Left ventricle myocardium superior (tissue), 1 donor: ENCODE results near the gene OR12D3. TPM values are rescaled to one million over a fixed set of nuclear protein-coding genes. Genes with fewer than 3 reads are reported as not detected.
"Not testable (repeated sequence)": the region's sequence is repeated elsewhere in the genome, so short reads cannot be mapped to it uniquely, and the experiment has no call there.

Experiments
- ATAC-seq: fragments of 200-7000 bp; cut with Tn5 transposase; one replicate; pipeline ENCODE4 v1.9.1; 2020; ENCODE audit warnings: mild to moderate bottlenecking, moderate library complexity
- DNase-seq: peaks from one replicate; pipeline ENCODE4 v3.0.0-alpha.2; 2020
- intact Hi-C: fragments of 100-400 bp; cut with micrococcal nuclease; formaldehyde crosslinking; loops from one replicate; pipeline ENCODE4 v1.11.0; 2022
- long read RNA-seq: library from polyadenylated mRNA; unstranded; transcript quantifications from one replicate; pipeline ENCODE4 v2.0.0, GENCODE V29; 2021
- total RNA-seq: library from RNA; stranded (reverse); fragmentation: NEBNext Ultra II Directional; extraction: Animal tissue kit (Norgen Biotek cat#: 25700); gene quantifications from one replicate; pipeline ENCODE4 v1.2.1, GENCODE V29; 2021
- donor health status: DM: no; HTN: yes; CAD: no; lungs with severe emphysema.

OR12D3 gene
- total RNA-seq = not detected
- long read RNA-seq = 0 reads

- ATAC-seq (no peak), DNase-seq (no peak)
- intact Hi-C loops = no loop called here
Observed at GRCh38 chr6:29375191-29375590, at the start of gene OR12D3. Gene OR12D3, minus strand, starts transcription at chr6:29375291. Its CDS starts 4 bp downstream, at chr6:29375287.

- ATAC-seq (no peak), DNase-seq (no peak)
- intact Hi-C loops = no loop called here
Observed at GRCh38 chr6:29424575-29424974, 49.5 kb upstream of the OR12D3 start.

- DNase-seq (no peak), ATAC-seq (no peak)
- intact Hi-C loops = no loop called here
Observed at GRCh38 chr6:29424168-29424567, 49.1 kb upstream of the OR12D3 start.

- DNase-seq (no peak), ATAC-seq (no peak)
- intact Hi-C loops = no loop called here
Observed at GRCh38 chr6:29419516-29419915, 44.4 kb upstream of the OR12D3 start.

GRCh38 chr6:29414588-29414987, 39.5 kb upstream of the OR12D3 start, which contains the start of gene OR12D1:
Gene OR12D1, plus strand, starts transcription at chr6:29414928.
- no peak for DNase-seq
- intact Hi-C loops = no loop called here
- ATAC-seq = no peak

- DNase-seq (no peak), ATAC-seq (no peak)
- intact Hi-C loops = no loop called here
Observed at GRCh38 chr6:29403801-29404200, 28.7 kb upstream of the OR12D3 start.

GRCh38 chr6:29399525-29399924, 24.4 kb upstream of the OR12D3 start:
- DNase-seq (no peak), ATAC-seq (no peak)
- intact Hi-C loops = no loop called here

- DNase-seq (no peak), ATAC-seq (no peak)
- intact Hi-C loops = no loop called here
Observed at GRCh38 chr6:29395331-29395730, 20.2 kb upstream of the OR12D3 start, which contains the start of gene OR12D2. Gene OR12D2, plus strand, starts transcription at chr6:29395631. Its CDS starts 1,069 bp downstream, at chr6:29396700.

- ATAC-seq = no peak
- intact Hi-C loops = no loop called here
- no peak for DNase-seq
Observed at GRCh38 chr6:29388533-29388932, 13.4 kb upstream of the OR12D3 start.

- intact Hi-C loops = no loop called here
- ATAC-seq (no peak), DNase-seq (no peak)
Observed at GRCh38 chr6:29376003-29376402, 912 bp upstream of the OR12D3 start.

GRCh38 chr6:29368765-29369164, 6.3 kb downstream of the OR12D3 start, which contains the start of gene OR5V1:
Gene OR5V1, minus strand, starts transcription at chr6:29368865. Its CDS starts 12,670 bp downstream, at chr6:29356195.
- intact Hi-C loops = no loop called here
- DNase-seq = no peak
- ATAC-seq = no peak

- ATAC-seq (no peak), DNase-seq (no peak)
- intact Hi-C loops = no loop called here
Observed at GRCh38 chr6:29355603-29356002, 19.5 kb downstream of the OR12D3 start.

GRCh38 chr6:29354980-29355379, 20.1 kb downstream of the OR12D3 start:
- no peak for ATAC-seq
- DNase-seq = no peak
- intact Hi-C loops = no loop called here

- ATAC-seq, intact Hi-C loops: not testable (repeated sequence)
Observed at GRCh38 chr6:29349348-29349747, 25.7 kb downstream of the OR12D3 start.

GRCh38 chr6:29345380-29345779, 29.7 kb downstream of the OR12D3 start:
- ATAC-seq = no peak
- intact Hi-C loops = no loop called here
- no peak for DNase-seq

More at GRCh38 chr6:29349348-29349747, 25.7 kb downstream of the OR12D3 start:
- DNase-seq = not testable (repeated sequence)

GRCh38 chr6:29336269-29336668, 38.8 kb downstream of the OR12D3 start:
- ATAC-seq (no peak), DNase-seq (no peak)
- intact Hi-C loops = no loop called here

- ATAC-seq = no peak
- intact Hi-C loops = no loop called here
Observed at GRCh38 chr6:29332676-29333075, 42.4 kb downstream of the OR12D3 start.

GRCh38 chr6:29325777-29326176, 49.3 kb downstream of the OR12D3 start:
- ATAC-seq = no peak
- DNase-seq = no peak
- intact Hi-C loops = no loop called here

More at GRCh38 chr6:29332676-29333075, 42.4 kb downstream of the OR12D3 start:
- no peak for DNase-seq
